Left renal cortex interstitium (tissue), 4 donors: Measurements from ENCODE around the gene KHSRP. TPM values are rescaled to one million over a fixed set of nuclear protein-coding genes. Genes with fewer than 3 reads are reported as not detected.
A peak's percentile ranks its signal among the peaks of the same experiment; 100 is the strongest.
"Not testable (repeated sequence)": the region's sequence is repeated elsewhere in the genome, so short reads cannot be mapped to it uniquely, and the experiment has no call there.

ENCODE experiments used
- DNase-seq, 4 donors: peaks; one replicate each; pipeline ENCODE4 v3.0.0-alpha.2; 2013; ENCODE audit warnings: low read depth in 4 of 4, low spot score in 2 of 4, missing footprints in 1 of 4
- polyA plus RNA-seq, 4 donors: library from polyadenylated mRNA; unstranded; fragments of 120-200 nt; gene quantifications; one replicate each; pipeline ENCODE4 v1.2.1, GENCODE V29; 2013; ENCODE audit not compliant: insufficient read length in 4 of 4

KHSRP gene
- polyA plus RNA-seq, 4 donors = 253 to 358 (median 331) TPM

GRCh38 chr19:6452899-6453298 lies 28.3 kb upstream of the KHSRP start:
- DNase-seq = no peak

GRCh38 chr19:6452223-6452614 lies 27.6 kb upstream of the KHSRP start:
- DNase-seq = no peak

GRCh38 chr19:6451583-6452222 lies 27.1 kb upstream of the KHSRP start:
- no peak for DNase-seq

- DNase-seq = no peak
These were observed 25.6 kb upstream of the KHSRP start for GRCh38 chr19:6450166-6450565.

- no peak for DNase-seq
These were observed 23.4 kb upstream of the KHSRP start for GRCh38 chr19:6448045-6448444.

GRCh38 chr19:6446452-6446851 lies 21.8 kb upstream of the KHSRP start:
- no peak for DNase-seq

- DNase-seq = no peak
These were observed 19.4 kb upstream of the KHSRP start for GRCh38 chr19:6443986-6444385.

- DNase-seq = no peak
These were observed 17.6 kb upstream of the KHSRP start for GRCh38 chr19:6442087-6442688.

GRCh38 chr19:6440905-6441304 lies 16.3 kb upstream of the KHSRP start:
- no peak for DNase-seq

GRCh38 chr19:6439743-6440142 lies 15.1 kb upstream of the KHSRP start:
- DNase-seq = no peak

GRCh38 chr19:6433663-6434062 lies 9.1 kb upstream of the KHSRP start, which contains the start of gene SLC25A41:
TSS of gene SLC25A41 (minus strand) at chr19:6433763. CDS start at chr19:6433693, 70 bp downstream.
- DNase-seq = no peak

- DNase-seq = no peak
These were observed 8.6 kb upstream of the KHSRP start for GRCh38 chr19:6433165-6433564.

GRCh38 chr19:6431891-6432290 lies 7.3 kb upstream of the KHSRP start:
- DNase-seq = no peak

GRCh38 chr19:6429419-6430221 lies 5.0 kb upstream of the KHSRP start:
- DNase-seq = no peak

- DNase-seq = not testable (repeated sequence)
These were observed 4.2 kb upstream of the KHSRP start for GRCh38 chr19:6428692-6429418.

- DNase-seq = no peak
These were observed 2.5 kb upstream of the KHSRP start for GRCh38 chr19:6427131-6427530.

- DNase-seq = no peak
These were observed 1.4 kb upstream of the KHSRP start for GRCh38 chr19:6425732-6426620.

GRCh38 chr19:6424939-6425731 lies 524 bp upstream of the KHSRP start:
- DNase-seq = peak; percentile 100

- no peak for DNase-seq
These were observed 964 bp downstream of the KHSRP start for GRCh38 chr19:6423499-6424194.
